PC-9 (cell line): ENCODE measurements around the gene COL4A2.

Experiments used
- EZH2 ChIP-seq: fragments of 200-600 bp; sonication (generic); IDR thresholded peaks from 2 replicates; pipeline ENCODE4 v1.8.0; 2017; ENCODE audit warnings: antibody characterized with exemption, low read depth
- TF ChIP-seq, protein P1 (sequence below): fragments of 200-600 bp; sonication (generic); conservative IDR thresholded peaks from 2 replicates; pipeline ENCODE4 v1.6.1; 2017; ENCODE audit warnings: mixed run types, antibody characterized with exemption, mild to moderate bottlenecking, moderate library complexity

DNA sequence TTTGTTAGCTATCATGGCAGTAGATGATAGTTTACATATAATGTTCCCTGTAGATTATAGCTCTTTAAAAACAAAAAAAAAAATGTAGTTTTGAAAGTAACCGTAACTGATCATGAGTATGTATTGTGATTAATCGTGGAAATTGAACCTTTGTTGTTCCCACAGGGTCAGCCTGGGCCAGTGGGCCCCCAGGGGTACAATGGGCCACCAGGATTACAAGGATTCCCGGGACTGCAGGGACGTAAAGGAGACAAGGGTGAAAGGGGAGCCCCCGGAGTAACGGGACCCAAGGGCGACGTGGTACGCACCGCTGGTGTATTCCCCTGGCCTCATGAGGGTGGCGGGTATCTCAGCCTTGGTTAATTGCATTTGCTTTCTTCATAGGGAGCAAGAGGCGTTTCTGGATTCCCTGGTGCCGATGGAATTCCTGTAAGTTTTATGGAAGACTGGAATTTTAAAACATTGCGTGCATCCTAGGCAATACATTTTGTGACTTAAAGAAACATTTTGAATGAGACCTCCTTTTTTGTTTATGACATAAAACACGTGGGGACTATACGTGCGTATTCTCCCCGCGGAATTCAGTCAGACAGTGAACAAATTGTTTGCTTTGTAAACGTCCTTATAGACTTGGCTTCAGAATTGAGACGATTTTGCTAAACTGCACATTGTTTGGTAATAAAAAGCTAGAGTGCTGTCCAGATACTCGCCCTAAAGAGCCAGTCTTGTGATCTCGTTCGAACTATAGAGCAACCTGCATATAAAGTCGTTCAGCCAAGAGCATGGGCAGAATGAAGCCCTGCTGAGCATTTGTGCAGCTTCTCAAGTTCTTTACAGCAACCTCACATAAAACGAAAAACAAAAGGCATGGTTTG lies 117.7 kb downstream of the COL4A2 start:
- TF ChIP-seq, protein P1, sequence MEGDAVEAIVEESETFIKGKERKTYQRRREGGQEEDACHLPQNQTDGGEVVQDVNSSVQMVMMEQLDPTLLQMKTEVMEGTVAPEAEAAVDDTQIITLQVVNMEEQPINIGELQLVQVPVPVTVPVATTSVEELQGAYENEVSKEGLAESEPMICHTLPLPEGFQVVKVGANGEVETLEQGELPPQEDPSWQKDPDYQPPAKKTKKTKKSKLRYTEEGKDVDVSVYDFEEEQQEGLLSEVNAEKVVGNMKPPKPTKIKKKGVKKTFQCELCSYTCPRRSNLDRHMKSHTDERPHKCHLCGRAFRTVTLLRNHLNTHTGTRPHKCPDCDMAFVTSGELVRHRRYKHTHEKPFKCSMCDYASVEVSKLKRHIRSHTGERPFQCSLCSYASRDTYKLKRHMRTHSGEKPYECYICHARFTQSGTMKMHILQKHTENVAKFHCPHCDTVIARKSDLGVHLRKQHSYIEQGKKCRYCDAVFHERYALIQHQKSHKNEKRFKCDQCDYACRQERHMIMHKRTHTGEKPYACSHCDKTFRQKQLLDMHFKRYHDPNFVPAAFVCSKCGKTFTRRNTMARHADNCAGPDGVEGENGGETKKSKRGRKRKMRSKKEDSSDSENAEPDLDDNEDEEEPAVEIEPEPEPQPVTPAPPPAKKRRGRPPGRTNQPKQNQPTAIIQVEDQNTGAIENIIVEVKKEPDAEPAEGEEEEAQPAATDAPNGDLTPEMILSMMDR = no peak
- no peak for TF ChIP-seq EZH2
